Measurements from ENCODE around the gene BACH2. TPM values are rescaled to one million over a fixed set of nuclear protein-coding genes. Genes with fewer than 3 reads are reported as not detected.

Gene BACH2
- total RNA-seq = 10 to 100 TPM; 57.1 to 60.4 TPM

GRCh38 chr6:90296341-90297114, at the start of gene BACH2:
TSS of gene BACH2 (minus strand) at chr6:90296843. CDS start at chr6:90008844, 287,999 bp downstream.

GRCh38 chr6:89894169-89894568, 402.5 kb downstream of the BACH2 start, which contains the start of gene GJA10:
TSS of gene GJA10 (plus strand) at chr6:89894469. CDS start at chr6:89894469, 0 bp downstream.

Small RNAs within 50 kb of the gene (microRNA-seq; reads per million reads assigned to microRNA genes)
- gene MIR4464 (ENCODE audit: borderline microRNAs expressed, borderline replicate concordance) = not detected

Measured in activated naive CD4-positive, alpha-beta T cell treated with anti-CD3 and anti-CD28 coated beads, Interleukin-2, amount 10 ng/mL, durations not matched to agents 5 hours and 36 hours (primary cell).